ENCODE data around the gene CXCL9. TPM values are rescaled to one million over a fixed set of nuclear protein-coding genes. Genes with fewer than 3 reads are reported as not detected.
"Not testable (repeated sequence)": the region's sequence is repeated elsewhere in the genome, so short reads cannot be mapped to it uniquely, and the experiment has no call there.

CXCL9 gene
- total and polyA plus RNA-seq, 4 donors: 0.22 to 2.3 (median 1.3) TPM

DNA sequence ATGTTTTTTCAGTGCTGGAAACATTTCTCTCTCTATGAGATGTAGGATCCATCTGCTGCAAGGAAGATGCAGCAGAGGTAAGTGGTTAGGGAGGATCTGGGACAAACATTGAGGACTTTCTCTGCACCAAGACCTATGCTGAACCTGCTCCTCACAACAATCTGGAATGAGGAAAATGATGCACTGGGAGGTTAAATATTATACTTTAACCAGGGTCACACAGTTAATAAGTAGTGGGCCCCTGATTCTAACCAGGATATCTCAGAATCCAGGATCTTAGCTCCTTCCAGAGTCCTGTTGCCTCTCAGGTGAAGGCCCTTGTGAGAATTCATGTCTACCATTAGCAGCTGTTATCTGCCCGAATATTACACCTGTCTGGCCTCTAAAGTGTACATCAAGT is 7.0 kb downstream of the CXCL9 start:
- Histone ChIP-seq H3K9ac (ENCODE audit: low read depth in 1 of 2, low read length in 2 of 2) (no peak overlapping the region), H3K9me3 (ENCODE audit: control insufficient read depth in 4 of 4, low read length in 3 of 4) (no peaks in the 10 kb centered on the region), H3K27ac (ENCODE audit: low read depth in 1 of 2, low read length in 2 of 2) (no peak overlapping the region), H3K27me3 (ENCODE audit: control insufficient read depth in 4 of 4, insufficient read depth in 4 of 4, low read length in 3 of 4) (no peaks in the 10 kb centered on the region), H3K4me3 (ENCODE audit: low read depth in 1 of 3, low read length in 3 of 3) (no peak overlapping the region), H3K36me3 (ENCODE audit: control insufficient read depth in 4 of 4, insufficient read depth in 3 of 4, low read depth in 1 of 4, low read length in 3 of 4) (no peaks in the 10 kb centered on the region), H3K4me1 (ENCODE audit: control insufficient read depth in 4 of 4, insufficient read depth in 4 of 4, low read length in 3 of 4) (no peaks in the 10 kb centered on the region)
- WGBS: 90% methylated on average over 1 of the region's 1 CpG
- no peak for TF ChIP-seq FOXA2 (IDR thresholded peaks at IDR 0.05)
- TF ChIP-seq TAF1 (conservative IDR thresholded peaks at IDR 0.05): no peak
- no peak for TF ChIP-seq FOXA1 (IDR thresholded peaks at IDR 0.05)
- no peak for TF ChIP-seq RXRA (IDR thresholded peaks at IDR 0.05)
- TF ChIP-seq, protein P1, sequence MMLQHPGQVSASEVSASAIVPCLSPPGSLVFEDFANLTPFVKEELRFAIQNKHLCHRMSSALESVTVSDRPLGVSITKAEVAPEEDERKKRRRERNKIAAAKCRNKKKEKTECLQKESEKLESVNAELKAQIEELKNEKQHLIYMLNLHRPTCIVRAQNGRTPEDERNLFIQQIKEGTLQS (IDR thresholded peaks at IDR 0.05): no peak
- no peak for TF ChIP-seq SP1 (IDR thresholded peaks at IDR 0.05)
- no peak for TF ChIP-seq HNF4A (conservative IDR thresholded peaks at IDR 0.05)
- TF ChIP-seq EGR1 (IDR thresholded peaks at IDR 0.05; ENCODE audit: low read depth in 2 of 2): no peak
- no peak for DNase-seq (ENCODE audit: low spot score)

GRCh38 chr4:75998525-75999147 is 8.7 kb downstream of the CXCL9 start:
- H3K4me3 ChIP-seq (ENCODE audit: low read depth in 1 of 3, low read length in 3 of 3); DNase-seq (ENCODE audit: low spot score); H3K27ac ChIP-seq (ENCODE audit: low read depth in 1 of 2, low read length in 2 of 2); H3K9me3 ChIP-seq (ENCODE audit: control insufficient read depth in 4 of 4, low read length in 3 of 4); H3K4me1 ChIP-seq (ENCODE audit: control insufficient read depth in 4 of 4, insufficient read depth in 4 of 4, low read length in 3 of 4); H3K9ac ChIP-seq (ENCODE audit: low read depth in 1 of 2, low read length in 2 of 2); H3K36me3 ChIP-seq (ENCODE audit: control insufficient read depth in 4 of 4, insufficient read depth in 3 of 4, low read depth in 1 of 4, low read length in 3 of 4); H3K27me3 ChIP-seq (ENCODE audit: control insufficient read depth in 4 of 4, insufficient read depth in 4 of 4, low read length in 3 of 4): not testable (repeated sequence)
- WGBS: 97% methylated on average over 2 of the region's 2 CpGs

DNA sequence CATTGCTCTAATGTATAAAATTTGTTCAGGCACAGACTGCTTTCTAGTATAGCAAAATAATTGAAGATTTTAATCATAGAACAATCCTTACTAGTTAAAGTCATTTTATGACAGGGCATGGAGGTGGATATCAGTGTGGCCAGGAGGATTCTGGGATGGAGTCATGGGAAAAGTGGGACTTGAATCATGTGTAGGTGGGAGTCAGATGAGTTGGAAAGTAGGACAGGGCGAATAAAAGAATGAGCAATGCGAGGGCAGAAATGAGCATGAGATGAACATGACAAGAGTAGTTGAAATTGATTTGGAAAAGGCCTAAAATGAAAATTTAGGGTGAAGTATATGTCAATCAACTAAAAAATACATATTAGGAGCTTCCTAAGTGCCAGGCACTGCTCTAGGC is 9.4 kb downstream of the CXCL9 start:
- no peak for DNase-seq (ENCODE audit: low spot score)
- Histone ChIP-seq H3K9me3 (ENCODE audit: control insufficient read depth in 4 of 4, low read length in 3 of 4) (no peaks in the 10 kb centered on the region), H3K36me3 (ENCODE audit: control insufficient read depth in 4 of 4, insufficient read depth in 3 of 4, low read depth in 1 of 4, low read length in 3 of 4) (no peaks in the 10 kb centered on the region), H3K9ac (ENCODE audit: low read depth in 1 of 2, low read length in 2 of 2) (no peak overlapping the region), H3K27me3 (ENCODE audit: control insufficient read depth in 4 of 4, insufficient read depth in 4 of 4, low read length in 3 of 4) (no peaks in the 10 kb centered on the region), H3K4me3 (ENCODE audit: low read depth in 1 of 3, low read length in 3 of 3) (no peak overlapping the region), H3K27ac (ENCODE audit: low read depth in 1 of 2, low read length in 2 of 2) (no peak overlapping the region), H3K4me1 (ENCODE audit: control insufficient read depth in 4 of 4, insufficient read depth in 4 of 4, low read length in 3 of 4) (no peaks in the 10 kb centered on the region)
- TF ChIP-seq FOXA2 (IDR thresholded peaks at IDR 0.05) (no peak), GABPA (IDR thresholded peaks at IDR 0.05 in 1 of 2, conservative IDR thresholded peaks at IDR 0.05 in 1 of 2) (no peak), REST (IDR thresholded peaks at IDR 0.05) (no peak), EGR1 (IDR thresholded peaks at IDR 0.05; ENCODE audit: low read depth in 2 of 2) (no peak), TAF1 (conservative IDR thresholded peaks at IDR 0.05) (no peak), SP1 (IDR thresholded peaks at IDR 0.05) (no peak), RAD21 (IDR thresholded peaks at IDR 0.05) (no peak), JUND (IDR thresholded peaks at IDR 0.05) (no peak), NR2F2 (IDR thresholded peaks at IDR 0.05) (no peak), ZBTB33 (IDR thresholded peaks at IDR 0.05) (no peak)
- TF ChIP-seq, protein P2, sequence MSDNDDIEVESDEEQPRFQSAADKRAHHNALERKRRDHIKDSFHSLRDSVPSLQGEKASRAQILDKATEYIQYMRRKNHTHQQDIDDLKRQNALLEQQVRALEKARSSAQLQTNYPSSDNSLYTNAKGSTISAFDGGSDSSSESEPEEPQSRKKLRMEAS (IDR thresholded peaks at IDR 0.05): no peak
- WGBS: 94% methylated on average over 2 of the region's 2 CpGs
